ACHN (cell line): ENCODE measurements around the gene CD79B.
"Not testable (repeated sequence)": the region's sequence is repeated elsewhere in the genome, so short reads cannot be mapped to it uniquely, and the experiment has no call there.

Source experiments
- DNase-seq: peaks from one replicate; pipeline ENCODE4 v3.0.0-alpha.2; 2015
- in situ Hi-C: cut with HindIII; loops from 2 replicates; pipeline ENCODE4 v1.10.0; 2017; ENCODE audit warnings: low sequenced_read_pairs, low pct_ligation_motif_present, low pct_unique_long_range_greater_than_20kb

Gene CD79B

DNA sequence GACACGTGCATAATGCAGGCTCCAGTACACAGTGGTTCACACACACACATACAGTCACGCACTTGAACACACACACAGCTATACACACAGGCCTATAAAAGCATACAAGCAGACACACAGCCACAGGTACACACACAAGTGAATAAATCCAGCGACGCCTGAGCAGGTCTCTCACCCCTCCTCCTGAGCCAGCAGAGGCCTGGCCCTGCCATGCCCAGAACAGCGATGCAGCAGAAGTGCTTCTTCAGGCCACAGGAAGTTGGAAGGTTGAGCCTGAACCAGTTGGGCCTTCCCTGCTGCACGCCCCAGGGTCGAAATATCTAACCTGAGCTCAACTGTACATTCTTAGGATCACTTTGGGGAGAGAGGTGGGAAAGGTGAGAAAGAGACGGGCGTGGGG is 7.3 kb upstream of the CD79B start:
- in situ Hi-C loops: no loop called here
- DNase-seq: no peak

DNA sequence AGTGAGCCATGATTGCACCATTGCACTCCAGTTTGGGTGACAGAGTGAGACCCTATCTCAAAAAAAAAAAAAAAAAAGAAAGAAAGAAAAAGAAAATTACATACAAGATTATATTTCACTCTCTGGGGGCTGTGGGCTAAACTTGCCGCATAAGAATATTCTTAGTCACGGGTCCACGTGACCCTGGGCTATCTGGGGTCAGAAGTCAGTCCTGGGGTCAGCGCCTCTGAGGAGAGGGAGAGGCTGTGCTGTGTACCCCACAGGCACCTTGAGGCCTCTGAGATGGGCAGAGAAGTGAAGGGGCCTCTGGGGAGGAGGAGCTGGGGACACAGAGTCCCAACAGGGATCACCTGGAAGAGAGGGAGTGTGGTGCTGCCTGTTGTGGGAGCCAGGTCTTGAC is 5.8 kb upstream of the CD79B start:
- DNase-seq: no peak
- in situ Hi-C loops: no loop called here

- in situ Hi-C loops: no loop called here
- no peak for DNase-seq
These were observed 5.2 kb upstream of the CD79B start for GRCh38 chr17:63937319-63937718.

- in situ Hi-C loops: no loop called here
- no peak for DNase-seq
These were observed 2.3 kb upstream of the CD79B start for GRCh38 chr17:63934183-63935112.

DNA sequence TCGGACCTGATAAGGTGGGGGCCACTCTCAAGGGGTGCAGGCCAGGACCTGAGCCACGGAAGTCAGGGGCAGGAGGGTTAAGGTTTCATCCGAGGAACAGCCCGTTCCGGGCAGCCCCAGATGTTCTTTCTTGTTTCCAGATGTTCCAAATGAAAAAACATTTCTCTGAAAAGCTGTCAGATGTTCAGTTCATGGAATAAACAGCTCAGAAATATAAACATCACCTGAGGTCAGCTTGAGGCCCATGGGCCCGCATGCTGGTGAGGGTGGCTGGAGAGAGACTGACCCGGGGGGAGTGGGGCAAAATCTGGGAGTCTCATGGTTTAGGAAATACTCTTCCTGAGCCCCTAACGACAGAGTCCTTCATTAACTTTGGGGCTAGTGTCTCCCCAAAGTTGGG is 1.5 kb upstream of the CD79B start:
- in situ Hi-C loops: no loop called here
- no peak for DNase-seq

DNA sequence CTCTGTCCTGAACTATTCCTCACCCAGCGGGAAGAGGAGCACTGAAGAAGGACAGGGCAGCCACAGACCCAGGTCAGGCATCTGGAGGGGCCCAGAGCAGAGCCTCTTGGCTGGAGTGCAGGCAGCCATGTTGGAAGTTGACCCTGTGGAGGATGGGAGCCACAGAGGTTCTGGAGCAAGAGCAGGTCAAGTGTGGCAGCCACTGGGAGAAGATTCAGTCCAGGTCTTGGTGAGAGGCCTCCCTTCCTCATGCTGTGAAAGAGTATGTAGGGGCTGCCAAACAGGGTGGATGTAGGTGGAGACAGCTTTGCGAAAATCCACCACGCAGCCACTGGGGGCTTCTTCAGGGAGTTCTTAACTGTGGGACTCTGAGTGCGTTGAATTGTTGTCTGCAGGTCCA is 590 bp upstream of the CD79B start:
- in situ Hi-C loops: no loop called here

DNA sequence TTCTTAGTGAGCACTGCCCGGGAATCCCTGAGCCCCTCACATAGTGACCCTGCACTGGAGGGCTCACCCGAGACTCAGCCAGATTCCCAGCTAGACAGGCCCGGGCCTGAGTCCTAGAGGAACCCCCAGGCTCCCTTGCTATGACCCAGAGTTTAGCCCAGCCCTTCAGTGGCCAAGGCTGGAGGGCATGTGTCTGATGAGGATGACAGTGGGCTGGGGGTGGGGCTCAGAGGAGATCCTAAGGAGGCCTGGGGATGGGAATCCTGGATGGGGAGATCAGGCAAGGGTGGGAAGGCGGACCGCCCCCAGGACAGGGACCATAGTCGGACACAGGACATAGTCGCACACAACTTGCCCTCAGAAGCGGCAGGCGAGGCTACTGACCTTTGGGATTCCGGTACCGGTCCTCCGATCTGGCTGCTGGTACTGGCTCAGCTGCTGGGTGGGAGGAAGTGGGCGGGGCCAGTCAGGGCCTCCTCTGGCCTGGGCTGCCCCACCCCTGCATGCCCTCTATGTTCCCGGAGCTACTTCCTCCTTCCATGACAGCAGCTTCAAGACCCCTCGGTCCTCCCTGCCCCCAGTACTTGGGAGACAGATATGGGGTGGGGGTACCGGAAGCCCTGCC is 1.1 kb downstream of the CD79B start:
- in situ Hi-C loops: no loop called here

More for the DNA sequence above, 590 bp upstream of the CD79B start:
- no peak for DNase-seq

DNA sequence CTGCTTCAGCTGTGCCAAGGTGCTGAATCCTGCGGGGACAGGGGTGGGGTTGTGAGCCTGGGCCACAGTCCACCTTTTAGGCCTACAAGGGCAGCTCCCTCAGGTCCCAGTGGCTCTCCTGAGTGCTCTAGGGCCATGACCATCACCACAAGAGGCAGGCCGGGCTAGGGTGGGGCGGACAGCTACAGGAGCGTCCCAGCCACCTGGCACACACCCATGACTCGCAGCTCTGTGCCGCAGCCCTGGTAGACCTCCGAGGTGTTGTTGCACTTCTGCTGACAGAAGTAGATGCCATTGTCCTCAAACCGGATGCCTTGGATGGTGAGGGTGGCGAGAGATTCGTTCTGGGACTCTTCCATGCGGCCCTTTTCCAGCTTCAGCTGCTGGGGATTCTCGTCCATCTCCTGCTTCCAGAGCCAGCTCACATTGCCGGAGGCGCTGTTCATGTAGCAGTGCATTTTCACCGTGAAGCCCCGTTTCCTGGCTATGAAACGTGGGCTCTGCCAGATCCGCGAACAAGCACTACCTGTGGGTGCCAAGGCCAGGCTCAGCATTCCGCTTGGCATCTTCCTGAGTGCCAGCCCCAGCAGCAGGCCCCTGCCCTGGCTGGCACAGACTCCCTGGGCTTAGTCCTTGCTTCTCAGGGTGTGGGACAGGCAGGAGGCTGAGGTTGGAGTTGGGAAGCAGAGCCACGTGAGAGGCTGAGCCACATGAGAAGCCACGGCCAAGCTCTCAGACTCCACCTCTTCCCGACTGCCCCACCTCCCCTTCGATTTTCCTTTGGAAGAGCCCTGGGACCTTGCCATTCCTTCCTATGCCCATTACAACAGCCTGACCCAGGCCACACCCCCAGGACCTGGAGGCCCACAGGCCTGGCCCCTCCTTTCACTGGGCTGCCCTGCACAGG is 2.0 kb downstream of the CD79B start:
- no peak for DNase-seq
- in situ Hi-C loops: no loop called here

More for the DNA sequence above, 1.1 kb downstream of the CD79B start:
- no peak for DNase-seq

DNA sequence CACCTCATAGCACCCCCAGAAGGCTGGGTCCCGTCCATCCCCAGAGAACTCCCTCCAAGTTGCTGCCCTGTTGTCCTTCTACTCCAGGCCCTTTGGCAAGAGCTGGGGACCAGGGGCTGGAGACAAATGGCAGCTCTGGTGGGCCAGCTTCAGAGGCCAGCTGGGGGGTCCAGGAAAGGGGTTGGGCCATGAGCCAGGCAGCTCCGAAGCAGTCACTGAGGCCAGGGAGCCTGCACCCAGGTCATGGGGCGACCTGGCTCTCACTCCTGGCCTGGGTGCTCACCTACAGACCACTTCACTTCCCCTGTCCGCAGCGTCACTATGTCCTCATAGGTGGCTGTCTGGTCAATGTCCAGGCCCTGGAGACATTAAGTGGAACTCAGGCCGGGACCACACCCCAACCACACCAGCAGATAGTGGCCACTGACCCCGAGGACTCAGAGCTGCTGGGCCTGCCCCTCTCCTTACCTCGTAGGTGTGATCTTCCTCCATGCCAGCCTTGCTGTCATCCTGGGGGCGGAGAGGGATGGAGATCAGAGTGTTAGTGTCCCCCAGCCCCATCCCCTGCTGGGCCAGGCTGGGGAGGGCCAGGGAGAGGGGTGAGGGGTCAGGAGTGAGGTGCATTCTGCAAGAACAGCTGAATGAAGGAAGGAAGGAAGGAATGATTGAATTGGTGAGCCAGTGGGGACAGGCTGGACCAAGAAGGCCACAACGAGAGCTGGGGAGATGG is 3.0 kb downstream of the CD79B start:
- no peak for DNase-seq
- in situ Hi-C loops: no loop called here

GRCh38 chr17:63928172-63928666 is 3.9 kb downstream of the CD79B start:
- in situ Hi-C loops: no loop called here
- DNase-seq: no peak

- in situ Hi-C loops: no loop called here
- DNase-seq: no peak
These were observed 4.5 kb downstream of the CD79B start for GRCh38 chr17:63927464-63928171.

DNA sequence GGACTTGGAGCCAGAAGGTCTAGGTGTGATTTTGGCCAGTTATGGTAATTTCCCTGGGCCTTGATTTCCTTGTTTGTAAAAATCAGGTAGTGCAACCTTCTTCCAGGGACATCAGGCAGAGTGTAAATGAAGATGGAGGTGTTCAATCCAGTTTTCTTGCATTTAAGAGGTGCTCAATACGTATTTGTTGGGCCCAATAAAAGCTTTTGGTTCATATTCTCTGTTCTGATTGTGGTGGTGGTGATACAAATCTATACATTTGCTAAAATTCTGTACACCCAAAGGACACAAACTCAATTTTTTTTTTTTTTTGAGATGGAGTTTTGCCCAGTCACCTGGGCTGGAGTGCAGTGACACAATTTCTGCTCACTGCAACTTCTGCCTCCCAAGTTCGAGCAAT is 6.0 kb downstream of the CD79B start:
- no peak for DNase-seq
- in situ Hi-C loops: no loop called here

- in situ Hi-C loops: no loop called here
- DNase-seq: no peak
These were observed 6.5 kb downstream of the CD79B start for GRCh38 chr17:63925615-63926014.

GRCh38 chr17:63922402-63922801 is 9.7 kb downstream of the CD79B start:
- in situ Hi-C loops, DNase-seq: not testable (repeated sequence)

GRCh38 chr17:63920779-63921178 is 11.4 kb downstream of the CD79B start:
- DNase-seq, in situ Hi-C loops: not testable (repeated sequence)

DNA sequence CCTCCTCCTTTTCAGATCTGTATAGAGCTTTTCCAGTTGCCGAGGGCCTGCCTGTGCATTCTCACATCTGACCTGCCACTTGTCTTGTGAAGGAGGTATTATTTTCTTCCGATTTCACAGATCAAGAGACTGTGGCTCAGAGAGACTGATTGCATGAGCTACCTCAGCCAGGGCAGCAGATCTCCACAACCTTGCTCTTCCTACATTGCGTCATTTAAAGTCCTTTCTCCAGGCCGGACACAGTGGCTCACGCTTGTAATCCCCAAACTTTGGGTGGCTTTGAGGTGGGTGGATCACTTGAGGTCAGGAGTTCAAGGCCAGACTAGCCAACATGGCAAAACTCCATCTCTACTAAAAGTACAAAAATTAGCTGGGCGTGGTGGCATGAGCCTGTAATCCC is 12.1 kb downstream of the CD79B start:
- DNase-seq, in situ Hi-C loops: not testable (repeated sequence)

- peak; percentile 65 for DNase-seq
- in situ Hi-C loops: no loop called here
These were observed 12.8 kb downstream of the CD79B start for GRCh38 chr17:63919311-63919723.
